Effector memory CD4-positive, alpha-beta T cell (primary cell): Measurements from ENCODE around the gene KIF1C.
A peak's percentile ranks its signal among the peaks of the same experiment; 100 is the strongest.

Experiments
- DNase-seq, 3 donors: peaks; one replicate each; pipeline ENCODE4 v3.0.0-alpha.2; 2020
- H3K27ac ChIP-seq: 2 replicates; pipeline ENCODE4 v1.7.0; 2013; ENCODE audit warnings: mild to moderate bottlenecking, low read length, moderate library complexity; ENCODE audit not compliant: insufficient read depth, poor library complexity, severe bottlenecking
- H3K27me3 ChIP-seq: replicated peaks from 2 replicates; pipeline ENCODE4 v1.7.0; 2013; ENCODE audit warnings: mild to moderate bottlenecking, low read length; ENCODE audit not compliant: insufficient read depth, control insufficient read depth, poor library complexity, severe bottlenecking
- H3K36me3 ChIP-seq: 2 replicates; pipeline ENCODE4 v1.7.0; 2013; ENCODE audit warnings: mild to moderate bottlenecking, low read length, moderate library complexity; ENCODE audit not compliant: control insufficient read depth, insufficient read depth
- H3K4me1 ChIP-seq: 2 replicates; pipeline ENCODE4 v1.7.0; 2013; ENCODE audit warnings: low read length, mild to moderate bottlenecking; ENCODE audit not compliant: control insufficient read depth, insufficient read depth, poor library complexity, severe bottlenecking
- H3K4me3 ChIP-seq: 2 replicates; pipeline ENCODE4 v1.7.0; 2013; ENCODE audit warnings: low read length, low read depth, mild to moderate bottlenecking; ENCODE audit not compliant: insufficient read depth, poor library complexity, severe bottlenecking
- H3K9me3 ChIP-seq: 2 replicates; pipeline ENCODE4 v1.7.0; 2013; ENCODE audit warnings: mild to moderate bottlenecking, low read length, moderate library complexity; ENCODE audit not compliant: control insufficient read depth

The KIF1C gene

DNA sequence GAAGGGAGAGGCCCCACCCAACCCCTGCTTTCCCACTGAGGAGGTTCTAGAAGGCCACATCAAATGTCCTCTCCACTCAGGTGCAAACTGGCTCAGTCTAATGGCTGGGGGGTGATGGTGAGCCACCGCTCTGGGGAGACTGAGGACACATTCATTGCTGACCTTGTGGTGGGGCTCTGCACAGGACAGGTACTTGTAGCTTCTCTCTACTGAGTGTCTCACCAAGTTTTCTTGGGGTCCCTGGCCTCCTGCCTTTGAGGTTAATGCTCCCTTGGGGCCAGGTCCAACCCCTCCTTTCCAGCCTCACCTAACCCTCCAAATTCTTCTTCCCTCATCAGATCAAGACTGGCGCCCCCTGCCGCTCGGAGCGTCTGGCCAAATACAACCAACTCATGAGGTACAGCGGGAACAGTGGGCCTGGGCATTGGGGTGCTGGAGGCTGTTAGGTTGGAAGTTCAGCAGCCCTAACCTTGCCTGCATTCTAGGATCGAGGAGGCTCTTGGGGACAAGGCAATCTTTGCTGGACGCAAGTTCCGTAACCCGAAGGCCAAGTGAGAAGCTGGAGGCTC is 41.2 kb upstream of the KIF1C start:
- Histone ChIP-seq H3K27ac (no peak overlapping the region), H3K9me3 (no peaks in the 10 kb centered on the region), H3K4me3 (no peak overlapping the region), H3K4me1 (no peaks in the 10 kb centered on the region), H3K36me3 (peaks cover 18% of the 10 kb centered on the region), H3K27me3 (no peaks in the 10 kb centered on the region)
- DNase-seq = no peak

DNA sequence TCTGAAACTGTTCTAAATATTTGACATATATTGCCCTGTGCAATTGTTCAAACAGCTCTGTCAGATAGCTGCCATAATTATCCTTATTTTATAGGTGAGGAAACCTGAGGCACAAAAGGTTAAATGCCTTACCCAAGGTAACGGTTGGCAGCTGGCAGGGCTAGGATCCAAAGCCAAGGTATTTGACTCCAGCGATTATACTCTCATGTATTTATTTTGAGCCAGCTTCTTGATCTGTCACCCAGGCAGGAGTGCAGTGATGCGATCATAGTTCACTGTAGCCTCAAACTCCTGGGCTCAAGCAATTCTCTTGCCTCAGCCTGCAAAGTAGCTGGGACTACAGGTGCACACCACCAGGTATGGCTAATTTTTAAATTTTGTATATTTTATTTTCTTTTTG is 39.6 kb upstream of the KIF1C start:
- Histone ChIP-seq H3K36me3 (peaks cover 18% of the 10 kb centered on the region), H3K4me3 (no peak overlapping the region), H3K27ac (no peak overlapping the region), H3K9me3 (no peaks in the 10 kb centered on the region), H3K4me1 (no peaks in the 10 kb centered on the region), H3K27me3 (no peaks in the 10 kb centered on the region)
- DNase-seq = no peak

DNA sequence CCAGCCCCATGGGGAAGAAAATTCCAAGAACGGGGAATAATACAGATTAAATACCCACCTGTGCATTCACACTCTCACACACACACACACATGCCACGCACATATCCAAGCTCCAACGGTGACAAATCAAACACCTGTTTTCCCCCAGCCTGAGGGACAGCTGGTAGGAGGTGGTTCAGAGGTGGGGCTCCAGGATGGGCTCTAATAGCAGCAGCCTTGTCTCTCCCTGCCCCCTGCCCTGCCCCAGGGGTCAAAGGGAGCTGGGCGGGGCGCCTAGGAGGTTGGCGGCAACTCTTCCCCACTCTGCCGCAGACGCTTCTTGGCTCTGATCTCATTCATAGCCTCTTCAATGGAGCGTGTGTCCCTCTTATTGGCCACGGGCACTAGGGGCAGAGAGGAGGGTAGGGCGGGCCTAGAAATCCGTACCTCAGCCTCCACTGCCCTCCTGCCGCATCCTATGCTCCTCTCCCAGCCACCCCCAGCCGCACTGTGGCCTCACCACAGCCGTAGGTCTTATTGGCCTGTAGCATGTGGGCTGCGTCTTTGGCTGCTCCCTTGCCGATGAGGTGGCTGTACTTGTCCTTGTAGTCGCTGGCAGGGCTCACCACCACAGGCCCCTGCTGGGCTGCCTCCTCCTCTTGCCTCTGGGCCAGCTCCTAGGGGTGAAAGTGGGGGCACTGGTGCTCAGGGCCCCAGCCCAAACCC is 38.3 kb upstream of the KIF1C start:
- no peak for DNase-seq
- H3K36me3 ChIP-seq = peaks cover 18% of the 10 kb centered on the region
- no peaks in the 10 kb centered on the region for H3K4me1 ChIP-seq
- H3K9me3 ChIP-seq = no peaks in the 10 kb centered on the region
- no peak overlapping the region for H3K27ac ChIP-seq
- no peak overlapping the region for H3K4me3 ChIP-seq
- no peaks in the 10 kb centered on the region for H3K27me3 ChIP-seq

DNA sequence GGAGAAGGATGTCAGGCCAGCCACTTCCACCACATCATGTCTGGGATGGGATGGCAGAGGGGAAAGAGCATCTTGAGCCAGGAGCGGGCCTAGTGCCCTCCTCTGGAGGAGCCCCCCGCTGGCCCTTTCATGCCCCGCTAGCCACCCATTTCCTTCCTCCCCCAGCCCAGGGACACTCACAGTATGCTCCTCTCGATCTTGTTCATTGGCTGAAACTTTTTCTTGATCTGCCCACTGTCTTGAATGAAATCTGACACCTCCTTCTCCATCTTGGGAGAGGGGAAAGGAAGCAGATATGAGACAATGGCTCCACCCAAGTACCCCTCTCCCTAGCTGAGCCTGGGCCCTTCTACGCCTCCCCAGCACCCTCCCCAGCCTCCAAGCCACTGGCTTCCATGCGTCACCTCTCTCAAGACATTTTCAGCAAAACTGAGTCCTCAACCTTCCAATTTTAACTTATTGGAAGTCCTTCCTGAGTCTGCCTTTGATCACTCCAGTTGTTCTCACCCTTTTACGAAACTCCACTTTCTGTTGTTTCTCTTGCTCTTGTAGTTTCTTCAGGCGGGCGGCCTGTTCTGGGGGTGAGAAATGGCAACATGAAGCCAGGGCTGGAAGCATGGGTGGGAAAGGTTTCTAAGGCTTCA is 37.3 kb upstream of the KIF1C start:
- no peaks in the 10 kb centered on the region for H3K9me3 ChIP-seq
- H3K4me1 ChIP-seq = no peaks in the 10 kb centered on the region
- H3K27ac ChIP-seq = no peak overlapping the region
- H3K27me3 ChIP-seq = no peaks in the 10 kb centered on the region
- no peak overlapping the region for H3K4me3 ChIP-seq
- no peak for DNase-seq
- H3K36me3 ChIP-seq = peaks cover 18% of the 10 kb centered on the region

DNA sequence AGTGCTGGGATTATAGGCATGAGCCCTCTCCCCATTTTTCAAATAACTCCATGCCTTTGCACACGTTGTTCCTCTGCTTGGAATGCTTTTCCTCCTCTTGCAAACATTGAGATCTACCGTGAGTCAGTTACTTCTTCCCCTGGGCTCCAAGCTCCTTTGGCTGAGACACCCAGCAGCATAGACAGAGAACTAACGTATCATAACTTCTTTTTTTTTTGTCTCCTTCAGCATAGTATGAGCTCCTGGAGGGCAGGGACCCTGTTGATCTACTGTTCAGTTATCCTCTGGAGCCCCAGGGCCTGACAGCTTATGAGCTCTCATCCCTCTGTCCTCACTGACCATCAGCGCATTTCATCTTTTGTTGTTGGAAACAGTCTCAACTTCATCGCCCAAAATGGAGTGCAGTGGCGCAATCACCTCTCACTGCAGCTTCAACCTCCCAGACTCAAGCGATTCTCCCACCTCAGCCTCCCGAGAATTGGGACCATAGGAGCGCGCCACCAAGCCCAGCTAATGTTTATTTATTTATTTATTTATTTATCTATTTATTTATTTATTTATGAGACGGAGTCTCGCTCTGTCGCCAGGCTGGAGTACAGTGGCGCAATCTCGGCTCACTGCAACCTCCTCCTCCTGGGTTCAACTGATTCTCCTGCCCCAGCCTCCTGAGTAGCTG is 32.3 kb upstream of the KIF1C start:
- no peak overlapping the region for H3K27ac ChIP-seq
- H3K36me3 ChIP-seq = peaks cover 13% of the 10 kb centered on the region
- H3K9me3 ChIP-seq = no peaks in the 10 kb centered on the region
- H3K27me3 ChIP-seq = no peaks in the 10 kb centered on the region
- H3K4me3 ChIP-seq = no peak overlapping the region
- no peak for DNase-seq
- H3K4me1 ChIP-seq = peaks cover 28% of the 10 kb centered on the region

DNA sequence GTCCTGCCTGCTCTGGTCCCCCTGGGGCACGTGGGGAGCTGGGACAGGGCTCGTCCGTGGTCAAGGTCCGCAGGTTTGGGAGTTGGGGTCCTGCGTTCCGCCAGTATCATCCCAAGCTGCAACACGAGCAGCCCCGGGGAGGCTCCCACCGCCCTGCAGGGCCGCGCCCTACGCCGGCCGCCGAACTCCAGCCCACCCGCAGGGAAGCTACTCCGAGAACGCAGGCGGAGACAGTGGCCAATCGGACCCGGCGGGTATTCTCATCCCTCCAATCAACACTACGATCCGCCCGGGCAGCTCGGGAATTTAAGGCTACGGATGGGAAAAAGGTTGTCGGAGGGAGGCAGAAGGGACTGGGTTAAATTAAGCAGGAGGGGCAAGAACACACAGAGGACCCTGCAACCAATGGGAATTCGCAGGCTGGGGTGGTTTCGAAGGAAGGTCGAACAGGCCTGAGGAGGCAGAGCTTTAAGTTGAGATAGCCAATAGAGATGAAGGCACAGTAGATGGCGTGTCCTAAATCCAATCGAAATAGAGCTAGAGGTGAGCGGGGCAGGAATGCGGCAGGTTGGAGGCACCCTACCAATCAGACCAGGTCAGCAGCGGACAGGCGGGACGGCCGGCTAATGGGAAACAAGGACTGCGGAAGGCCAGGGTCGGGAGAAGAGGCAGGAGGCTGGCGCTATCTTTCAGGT is 30.8 kb upstream of the KIF1C start:
- peak overlapping the region; percentile 92 for H3K4me3 ChIP-seq
- peaks cover 9% of the 10 kb centered on the region for H3K36me3 ChIP-seq
- no peaks in the 10 kb centered on the region for H3K27me3 ChIP-seq
- peak; percentile 89 to 93 (median 93) for DNase-seq
- H3K9me3 ChIP-seq = no peaks in the 10 kb centered on the region
- peak overlapping the region; percentile 89 for H3K27ac ChIP-seq
- H3K4me1 ChIP-seq = peaks cover 28% of the 10 kb centered on the region

DNA sequence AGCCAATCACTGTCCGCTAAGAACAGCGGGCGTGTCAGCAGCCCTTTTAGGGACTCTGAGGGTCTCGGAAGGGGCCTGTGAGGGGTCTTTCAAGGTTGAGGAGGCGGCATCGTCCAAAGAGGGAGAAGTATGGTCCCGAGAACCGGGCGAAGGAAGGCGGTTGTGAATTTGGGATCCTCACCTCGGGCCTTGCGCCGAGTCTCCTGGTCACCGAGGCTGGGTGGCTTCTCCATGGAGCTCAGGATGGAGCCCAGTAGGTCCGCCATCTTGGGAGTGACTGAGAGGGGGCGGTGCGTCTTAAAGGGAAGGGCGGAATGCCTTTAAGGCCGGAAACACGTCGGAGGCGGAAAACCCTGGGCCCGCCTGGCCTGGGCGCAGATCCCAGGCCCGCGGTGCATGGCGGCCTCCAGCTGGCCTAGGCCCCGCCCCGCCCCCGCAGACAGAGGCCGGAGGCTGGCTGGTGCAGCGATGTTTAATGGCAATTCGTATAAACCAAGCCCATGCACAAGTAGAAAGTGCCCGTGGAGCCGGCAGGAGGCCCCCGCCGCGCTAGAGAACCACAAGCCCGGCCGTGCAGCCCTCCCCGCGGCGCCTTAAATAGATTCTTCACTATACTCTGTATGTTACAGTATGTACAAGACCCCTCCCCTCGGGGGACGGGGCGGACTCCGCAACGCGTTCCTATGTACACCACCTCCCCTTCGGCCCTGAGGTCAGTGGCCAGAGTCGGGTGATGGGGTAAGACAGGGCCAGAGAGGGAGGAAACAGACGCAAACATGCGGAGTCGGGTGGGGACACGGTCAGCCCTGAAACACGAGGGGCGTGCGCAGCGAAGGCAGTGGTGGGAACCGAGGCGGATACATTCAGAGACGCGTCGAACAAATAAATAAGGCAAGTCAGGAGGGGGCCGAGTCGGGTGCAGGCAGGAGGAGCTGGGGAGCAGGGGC is 29.9 kb upstream of the KIF1C start, which contains the start of gene SPAG7:
Gene SPAG7, minus strand, starts transcription at position 279 of the 947 bp plus-strand sequence. Its CDS starts 13 bp downstream, at position 266.
- peak; percentile 87 to 90 (median 90) for DNase-seq
- Histone ChIP-seq H3K36me3 (peaks cover 12% of the 10 kb centered on the region), H3K27ac (peak within 1 kb of the TSS; percentile 89), H3K4me1 (peaks cover 28% of the 10 kb centered on the region), H3K27me3 (no peaks in the 10 kb centered on the region), H3K4me3 (peak within 1 kb of the TSS; percentile 92), H3K9me3 (no peaks in the 10 kb centered on the region)

DNA sequence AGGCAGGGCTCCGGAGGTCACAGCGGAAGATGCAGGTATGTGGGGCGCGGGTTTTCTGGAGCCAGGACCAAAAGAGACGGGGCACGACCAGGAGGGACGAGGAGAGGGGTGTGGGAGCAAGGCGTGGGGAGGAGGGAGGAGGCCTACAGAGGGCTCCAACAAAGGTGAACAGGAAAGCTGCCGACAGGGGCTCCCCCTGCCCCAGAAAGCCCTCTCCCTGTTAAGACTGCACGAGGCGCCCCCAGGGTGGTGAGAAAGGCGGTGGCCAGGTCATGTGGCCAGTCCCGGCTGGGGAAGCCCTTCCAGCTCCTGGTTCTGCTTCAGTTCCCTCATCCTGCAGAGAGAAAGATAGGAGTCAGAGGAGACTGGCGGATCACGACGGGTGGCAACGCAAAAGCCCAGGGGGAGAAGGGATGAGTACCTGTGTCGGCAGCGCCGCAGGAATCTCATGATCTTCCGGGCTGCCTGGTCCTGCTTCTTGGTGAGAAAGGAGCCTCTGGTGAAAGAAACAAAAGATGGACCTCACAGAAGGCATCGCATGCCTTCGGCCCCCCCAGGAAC is 29.2 kb upstream of the KIF1C start:
- H3K27me3 ChIP-seq = no peaks in the 10 kb centered on the region
- peaks cover 20% of the 10 kb centered on the region for H3K36me3 ChIP-seq
- peaks cover 28% of the 10 kb centered on the region for H3K4me1 ChIP-seq
- H3K27ac ChIP-seq = peak overlapping the region; percentile 89
- H3K4me3 ChIP-seq = peak overlapping the region; percentile 92
- no peak for DNase-seq
- no peaks in the 10 kb centered on the region for H3K9me3 ChIP-seq
